Progenitor cell of endocrine pancreas (in vitro differentiated cells): Measurements from ENCODE around the gene CCDC88B. TPM values are rescaled to one million over a fixed set of nuclear protein-coding genes. Genes with fewer than 3 reads are reported as not detected.

Experiments
- DNase-seq: peaks from one replicate; pipeline ENCODE4 v3.0.0; 2021; ENCODE audit warnings: low spot score; ENCODE audit not compliant: unreplicated experiment
- H3K27ac Mint-ChIP-seq: 2 replicates; pipeline ENCODE4 v1.8.0; 2021; ENCODE audit warnings: mild to moderate bottlenecking, moderate library complexity, mixed read lengths
- H3K27me3 Mint-ChIP-seq: 2 replicates; pipeline ENCODE4 v1.8.0; 2021; ENCODE audit warnings: mixed read lengths
- H3K36me3 Mint-ChIP-seq: 2 replicates; pipeline ENCODE4 v1.8.0; 2022; ENCODE audit warnings: mixed read lengths; ENCODE audit not compliant: insufficient read depth
- H3K4me1 Mint-ChIP-seq: 2 replicates; pipeline ENCODE4 v1.8.0; 2021; ENCODE audit warnings: low read depth, mixed read lengths
- H3K4me3 Mint-ChIP-seq: 2 replicates; pipeline ENCODE4 v1.8.0; 2021; ENCODE audit warnings: low read depth, mild to moderate bottlenecking, moderate library complexity, mixed read lengths
- H3K9me3 Mint-ChIP-seq: 2 replicates; pipeline ENCODE4 v1.8.0; 2021; ENCODE audit warnings: low read depth, mixed read lengths
- CTCF ChIP-seq: fragments of 200-600 bp; sonication (generic); IDR thresholded peaks from one replicate; pipeline ENCODE4 v1.5.0; 2021; ENCODE audit warnings: antibody characterized with exemption, mild to moderate bottlenecking; ENCODE audit not compliant: unreplicated experiment
- total RNA-seq: library from RNA; stranded (reverse); gene quantifications from 2 replicates; pipeline ENCODE4 v1.2.1, GENCODE V29; 2021

CCDC88B gene
- total RNA-seq, 1 donor from 2014 or later: 4.3 TPM

- Mint-ChIP-seq H3K27ac (no peak overlapping the region), H3K4me3 (no peak overlapping the region), H3K36me3 (peaks cover 2% of the 10 kb centered on the region), H3K9me3 (no peaks in the 10 kb centered on the region), H3K4me1 (peaks cover 5% of the 10 kb centered on the region), H3K27me3 (peaks cover 3% of the 10 kb centered on the region)
- no peak for DNase-seq
- TF ChIP-seq CTCF: no peak
Measured at GRCh38 chr11:64357446-64357845, 17.4 kb downstream of the CCDC88B start.

GRCh38 chr11:64357904-64358535 lies 18.0 kb downstream of the CCDC88B start:
- Mint-ChIP-seq H3K4me1 (peaks cover 5% of the 10 kb centered on the region), H3K27me3 (peaks cover 3% of the 10 kb centered on the region), H3K4me3 (peak overlapping the region; percentile 41), H3K36me3 (peaks cover 3% of the 10 kb centered on the region), H3K27ac (no peak overlapping the region), H3K9me3 (no peaks in the 10 kb centered on the region)
- TF ChIP-seq CTCF: no peak
- no peak for DNase-seq

- H3K36me3 Mint-ChIP-seq: peaks cover 7% of the 10 kb centered on the region
- peaks cover 5% of the 10 kb centered on the region for H3K4me1 Mint-ChIP-seq
- peaks cover 3% of the 10 kb centered on the region for H3K27me3 Mint-ChIP-seq
- H3K4me3 Mint-ChIP-seq: peak overlapping the region; percentile 41
- no peaks in the 10 kb centered on the region for H3K9me3 Mint-ChIP-seq
- no peak overlapping the region for H3K27ac Mint-ChIP-seq
- no peak for DNase-seq
- TF ChIP-seq CTCF: no peak
Measured at GRCh38 chr11:64358536-64358906, 18.5 kb downstream of the CCDC88B start.

- Mint-ChIP-seq H3K27ac (no peak within 1 kb of the TSS), H3K4me1 (peaks cover 5% of the 10 kb centered on the region), H3K4me3 (peak within 1 kb of the TSS; percentile 78), H3K27me3 (peaks cover 3% of the 10 kb centered on the region), H3K36me3 (peaks cover 8% of the 10 kb centered on the region), H3K9me3 (no peaks in the 10 kb centered on the region)
- no peak for DNase-seq
- TF ChIP-seq CTCF: no peak
Measured at GRCh38 chr11:64358907-64359711, 19.1 kb downstream of the CCDC88B start, which contains the start of gene RPS6KA4. TSS of gene RPS6KA4 (plus strand) at chr11:64359162. CDS start at chr11:64359236, 74 bp downstream.

GRCh38 chr11:64359712-64360445 lies 19.9 kb downstream of the CCDC88B start:
- peaks cover 11% of the 10 kb centered on the region for H3K36me3 Mint-ChIP-seq
- no peak for TF ChIP-seq CTCF
- H3K4me3 Mint-ChIP-seq: peak overlapping the region; percentile 78
- H3K27ac Mint-ChIP-seq: no peak overlapping the region
- DNase-seq: no peak
- peaks cover 3% of the 10 kb centered on the region for H3K27me3 Mint-ChIP-seq
- H3K4me1 Mint-ChIP-seq: peaks cover 5% of the 10 kb centered on the region
- no peaks in the 10 kb centered on the region for H3K9me3 Mint-ChIP-seq
